Thyroid gland (tissue), 4 donors: ENCODE results near the gene MRPS27. TPM values are rescaled to one million over a fixed set of nuclear protein-coding genes. Genes with fewer than 3 reads are reported as not detected.

Source experiments
- DNase-seq, 2 donors: peaks; one replicate each; pipeline ENCODE4 v3.0.0-alpha.2; 2019
- H3K27ac ChIP-seq, 3 donors: fragments of 200-600 bp; sonication (generic); 1 replicate in 2 of 3; 2 replicates in 1 of 3; pipeline ENCODE4 v1.5.1; 2016 to 2019; ENCODE audit warnings: mild to moderate bottlenecking in 1 of 3, moderate library complexity in 1 of 3
- H3K27me3 ChIP-seq: fragments of 200-600 bp; sonication (generic); one replicate; pipeline ENCODE4 v1.5.1; 2019
- H3K36me3 ChIP-seq, 2 donors: fragments of 200-600 bp; sonication (generic); one replicate each; pipeline ENCODE4 v1.5.1; 2016 to 2019
- H3K4me1 ChIP-seq, 2 donors: fragments of 200-600 bp; sonication (generic); one replicate each; pipeline ENCODE4 v1.5.1; 2017 to 2019
- H3K4me3 ChIP-seq, 3 donors: fragments of 200-600 bp; sonication (generic); replicated peaks in 1 of 3; 1 replicate in 2 of 3; 2 replicates in 1 of 3; pipeline ENCODE4 v1.5.1; 2016; ENCODE audit warnings: mild to moderate bottlenecking in 1 of 3
- H3K9me3 ChIP-seq: fragments of 200-600 bp; sonication (generic); one replicate; pipeline ENCODE4 v1.5.1; 2017
- POLR2A ChIP-seq, 2 donors: fragments of 450-650 bp; IDR thresholded peaks; one replicate each; pipeline ENCODE4 v1.6.1; 2017; ENCODE audit warnings: antibody characterized with exemption in 2 of 2, mild to moderate bottlenecking in 2 of 2, moderate library complexity in 1 of 2
- WGBS, 2 donors: methylation state at CpG; one replicate each; pipeline ENCODE4 v1.1.5; 2017; 5-methylcytosine and 5-hydroxymethylcytosine counted together
- intact Hi-C: fragments of 100-400 bp; cut with DNase I; formaldehyde crosslinking; loops from one replicate; pipeline ENCODE4 v1.15.1; 2023
- total RNA-seq, 4 donors: library from RNA; depleted of rRNA; stranded (reverse); fragments of >200 nt; gene quantifications; one replicate each; pipeline ENCODE4 v1.2.3, GENCODE V29; 2016
- TF ChIP-seq, protein P1 (sequence below), 6 experiments: fragments of 200-600 bp in 3 of 6; fragments of 450-650 bp in 3 of 6; sonication (generic) in 3 of 6; IDR thresholded peaks; one replicate each; pipeline ENCODE4 v1.5.1; 2016 to 2019; ENCODE audit warnings: antibody characterized with exemption in 6 of 6, mild to moderate bottlenecking in 2 of 6, inconsistent platforms in 1 of 6, moderate library complexity in 1 of 6

Gene MRPS27
- total RNA-seq, 4 donors from 2014 or later, result 71.4 to 86.1 (median 80.4) TPM

DNA sequence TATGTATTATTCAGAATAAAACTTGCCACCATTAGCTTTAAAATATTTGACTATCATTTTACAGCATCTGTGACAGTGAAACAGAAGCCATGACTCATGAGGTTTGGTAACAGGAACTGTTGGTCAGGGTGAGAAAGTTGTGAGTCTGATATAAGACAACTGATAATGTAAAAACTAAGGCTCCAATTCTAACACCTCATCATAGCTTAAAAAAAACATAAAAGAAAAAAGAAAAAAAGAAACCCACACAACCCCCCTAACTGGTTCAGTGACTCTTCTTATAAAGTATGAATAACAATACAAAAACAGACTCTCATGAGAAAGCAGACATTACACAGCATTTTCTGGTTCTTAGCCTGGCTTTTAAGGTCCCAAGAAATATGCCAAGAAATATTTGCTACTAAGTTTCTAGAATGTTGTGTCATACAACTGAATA is 85.8 kb downstream of the MRPS27 start:
- TF ChIP-seq, protein P1, sequence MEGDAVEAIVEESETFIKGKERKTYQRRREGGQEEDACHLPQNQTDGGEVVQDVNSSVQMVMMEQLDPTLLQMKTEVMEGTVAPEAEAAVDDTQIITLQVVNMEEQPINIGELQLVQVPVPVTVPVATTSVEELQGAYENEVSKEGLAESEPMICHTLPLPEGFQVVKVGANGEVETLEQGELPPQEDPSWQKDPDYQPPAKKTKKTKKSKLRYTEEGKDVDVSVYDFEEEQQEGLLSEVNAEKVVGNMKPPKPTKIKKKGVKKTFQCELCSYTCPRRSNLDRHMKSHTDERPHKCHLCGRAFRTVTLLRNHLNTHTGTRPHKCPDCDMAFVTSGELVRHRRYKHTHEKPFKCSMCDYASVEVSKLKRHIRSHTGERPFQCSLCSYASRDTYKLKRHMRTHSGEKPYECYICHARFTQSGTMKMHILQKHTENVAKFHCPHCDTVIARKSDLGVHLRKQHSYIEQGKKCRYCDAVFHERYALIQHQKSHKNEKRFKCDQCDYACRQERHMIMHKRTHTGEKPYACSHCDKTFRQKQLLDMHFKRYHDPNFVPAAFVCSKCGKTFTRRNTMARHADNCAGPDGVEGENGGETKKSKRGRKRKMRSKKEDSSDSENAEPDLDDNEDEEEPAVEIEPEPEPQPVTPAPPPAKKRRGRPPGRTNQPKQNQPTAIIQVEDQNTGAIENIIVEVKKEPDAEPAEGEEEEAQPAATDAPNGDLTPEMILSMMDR (IDR thresholded peaks at IDR 0.05), result no peak
- TF ChIP-seq POLR2A (IDR thresholded peaks at IDR 0.05), result no peak
- DNase-seq, result no peak
- Histone ChIP-seq H3K9me3 (no peaks in the 10 kb centered on the region), H3K36me3 (no peaks in the 10 kb centered on the region), H3K4me1 (peaks cover 6 to 10% of the 10 kb centered on the region in 2 donors), H3K4me3 (no peak overlapping the region), H3K27me3 (no peaks in the 10 kb centered on the region), H3K27ac (no peak overlapping the region)
- intact Hi-C loops, result no loop called here

DNA sequence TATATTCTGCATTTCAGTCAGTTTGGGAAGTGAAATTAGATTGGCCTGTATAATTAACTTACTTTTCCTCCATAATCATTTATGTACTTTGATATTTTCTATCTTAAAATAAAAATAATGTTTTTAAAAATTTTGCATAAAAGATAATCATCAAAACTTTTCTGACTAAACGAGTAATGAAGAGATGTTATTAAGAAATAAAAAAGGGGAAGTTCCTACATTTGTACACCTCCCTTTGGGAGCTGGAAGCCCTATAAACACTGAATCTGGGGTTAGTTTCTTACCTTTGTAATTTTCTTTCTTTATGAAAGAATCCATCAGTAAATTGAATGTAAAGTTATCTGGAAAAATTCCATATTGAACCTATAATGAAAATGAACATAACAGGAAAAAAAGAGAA is 86.2 kb downstream of the MRPS27 start:
- H3K27me3 ChIP-seq, result no peaks in the 10 kb centered on the region
- TF ChIP-seq, protein P1 (IDR thresholded peaks at IDR 0.05), result no peak
- no peak for TF ChIP-seq POLR2A (IDR thresholded peaks at IDR 0.05)
- 83 to 89% methylated on average over 1 of the region's 1 CpG for WGBS, 2 donors
- no peaks in the 10 kb centered on the region for H3K9me3 ChIP-seq
- no peak for DNase-seq
- intact Hi-C loops, result no loop called here
- peaks cover 6 to 10% of the 10 kb centered on the region in 2 donors for H3K4me1 ChIP-seq
- H3K36me3 ChIP-seq, result no peaks in the 10 kb centered on the region
- no peak overlapping the region for H3K27ac ChIP-seq
- H3K4me3 ChIP-seq, result no peak overlapping the region

DNA sequence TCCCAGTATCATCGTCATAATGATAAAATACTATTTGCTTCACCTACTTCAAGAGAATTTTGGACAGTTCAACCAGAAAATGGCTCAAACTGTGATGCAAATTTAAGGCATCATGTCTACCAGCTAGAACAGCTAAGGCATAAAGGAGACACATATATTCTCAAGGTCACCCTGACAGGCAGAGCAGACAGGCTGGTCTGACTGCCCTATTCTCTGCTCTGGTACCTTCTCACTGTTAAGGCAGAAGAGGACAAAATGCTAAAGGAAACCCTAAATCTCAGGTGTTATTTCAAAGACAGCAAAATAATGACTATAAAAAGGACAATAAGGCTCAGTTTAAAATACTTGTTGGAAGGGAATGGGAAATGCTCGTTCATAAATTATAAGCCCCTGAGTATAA is 87.2 kb downstream of the MRPS27 start:
- intact Hi-C loops, result no loop called here
- WGBS, 2 donors, result 83 to 84% methylated on average over 2 of the region's 2 CpGs
- TF ChIP-seq, protein P1 (IDR thresholded peaks at IDR 0.05), result no peak

DNA sequence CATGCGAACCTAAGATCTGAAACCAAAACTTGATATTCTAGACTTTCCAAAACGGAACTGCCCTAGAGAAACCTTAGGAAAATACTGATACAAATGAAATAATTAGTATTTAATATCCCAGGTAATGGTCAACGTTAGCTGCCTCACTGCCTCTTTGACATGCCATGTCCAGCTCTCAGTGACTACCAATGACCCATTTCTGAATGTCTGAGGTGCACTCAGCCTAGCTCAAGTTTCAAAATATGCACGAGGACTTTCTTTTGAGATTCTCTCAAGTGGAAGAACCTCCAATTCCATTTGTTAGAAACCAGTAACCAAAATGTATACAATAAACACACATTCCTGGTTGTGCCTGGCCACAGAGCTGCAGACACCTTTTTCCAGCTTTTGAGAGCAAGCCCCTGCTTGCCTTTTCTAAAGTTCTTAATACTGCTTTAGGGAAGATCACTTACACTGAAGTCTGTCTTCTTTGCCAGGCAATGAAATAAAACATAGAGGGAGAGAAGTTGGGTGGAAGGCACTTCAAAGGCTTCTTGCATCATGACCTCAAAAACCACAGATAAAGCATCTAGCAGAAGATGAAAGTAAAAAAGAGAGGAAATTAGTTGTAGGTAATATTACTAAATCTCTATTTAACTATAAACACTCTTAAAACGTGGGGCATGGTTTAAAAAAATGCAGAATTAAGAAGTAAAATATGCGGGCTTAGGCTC is 87.9 kb downstream of the MRPS27 start:
- H3K4me1 ChIP-seq, result peaks cover 6 to 10% of the 10 kb centered on the region in 2 donors
- WGBS, 2 donors, result 66 to 69% methylated on average over 6 of the region's 6 CpGs
- intact Hi-C loops, result no loop called here

More for the DNA sequence above, 87.2 kb downstream of the MRPS27 start:
- DNase-seq, result no peak
- H3K27me3 ChIP-seq, result no peaks in the 10 kb centered on the region
- H3K36me3 ChIP-seq, result no peaks in the 10 kb centered on the region
- H3K27ac ChIP-seq, result peak overlapping the region in 1 of 3 donors; percentile 3
- H3K4me3 ChIP-seq, result no peak overlapping the region
- no peaks in the 10 kb centered on the region for H3K9me3 ChIP-seq
- peaks cover 6 to 10% of the 10 kb centered on the region in 2 donors for H3K4me1 ChIP-seq

DNA sequence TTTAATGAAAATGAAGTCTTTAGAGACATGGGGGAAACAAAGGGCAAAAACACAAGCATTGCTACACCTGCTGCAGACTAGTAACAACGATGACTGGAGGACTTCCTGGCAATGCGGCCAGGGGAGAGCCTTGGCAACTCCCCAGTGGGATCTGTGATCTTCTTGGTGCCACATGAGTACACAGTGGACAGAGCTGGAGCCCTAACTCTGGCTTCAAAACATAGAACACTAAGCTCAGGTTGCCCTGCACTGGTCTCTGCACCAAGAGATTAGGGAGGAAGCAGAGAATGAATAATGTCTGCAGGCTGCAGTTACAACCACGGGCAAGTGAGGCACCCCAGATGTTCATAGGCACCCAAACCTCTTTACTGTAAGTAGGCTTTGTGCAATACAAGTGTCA is 91.1 kb downstream of the MRPS27 start:
- Histone ChIP-seq H3K27me3 (no peaks in the 10 kb centered on the region), H3K36me3 (peaks cover 0 to 5% of the 10 kb centered on the region in 2 donors), H3K27ac (no peak overlapping the region), H3K4me3 (no peak overlapping the region), H3K4me1 (peaks cover 0 to 6% of the 10 kb centered on the region in 2 donors), H3K9me3 (no peaks in the 10 kb centered on the region)
- 35 to 40% methylated on average over 3 of the region's 3 CpGs for WGBS, 2 donors
- intact Hi-C loops, result no loop called here
- no peak for TF ChIP-seq POLR2A (IDR thresholded peaks at IDR 0.05)
- TF ChIP-seq, protein P1 (IDR thresholded peaks at IDR 0.05), result no peak
- peak; percentile 64 to 69 for DNase-seq

More for the DNA sequence above, 87.9 kb downstream of the MRPS27 start:
- H3K9me3 ChIP-seq, result no peaks in the 10 kb centered on the region
- no peaks in the 10 kb centered on the region for H3K36me3 ChIP-seq
- no peaks in the 10 kb centered on the region for H3K27me3 ChIP-seq
- no peak overlapping the region for H3K4me3 ChIP-seq
- peak; percentile 16 to 27 for DNase-seq
- TF ChIP-seq, protein P1 (IDR thresholded peaks at IDR 0.05), result no peak
- TF ChIP-seq POLR2A (IDR thresholded peaks at IDR 0.05), result no peak
- peak overlapping the region in 2 of 3 donors; percentile 3 to 14 for H3K27ac ChIP-seq
